Measurements from ENCODE around the gene ATP5F1C. TPM values are rescaled to one million over a fixed set of nuclear protein-coding genes. Genes with fewer than 3 reads are reported as not detected.

Gene ATP5F1C
- polyA plus RNA-seq, 3 donors = 179 to 455 (median 437) TPM

- Histone ChIP-seq H3K27ac (ENCODE audit: low read depth in 1 of 2, low read length in 2 of 2) (no peak overlapping the region), H3K36me3 (replicated peaks in 1 of 2; ENCODE audit: control insufficient read depth in 1 of 2, insufficient read depth in 2 of 2, low read length in 2 of 2) (no peaks in the 10 kb centered on the region), H3K9me3 (replicated peaks in 1 of 2; ENCODE audit: control insufficient read depth in 1 of 2, insufficient read depth in 1 of 2, low read length in 2 of 2) (no peaks in the 10 kb centered on the region), H2AFZ (ENCODE audit: insufficient read depth, low read depth, low read length, poor library complexity, severe bottlenecking) (no peak overlapping the region), H3K4me2 (replicated peaks; ENCODE audit: extremely low read depth, low read length, poor library complexity, severe bottlenecking) (no peak overlapping the region), H4K20me1 (ENCODE audit: insufficient read depth, low read length) (peaks cover under 1% of the 10 kb centered on the region), H3K9ac (ENCODE audit: insufficient read depth, low read length, poor library complexity, severe bottlenecking) (no peak overlapping the region), H3K27me3 (ENCODE audit: control insufficient read depth in 2 of 2, insufficient read depth in 2 of 2, low read length in 2 of 2) (no peaks in the 10 kb centered on the region), H3K79me2 (ENCODE audit: insufficient read depth, low read length) (peaks cover 22% of the 10 kb centered on the region), H3K4me1 (ENCODE audit: control insufficient read depth in 1 of 2, insufficient read depth in 2 of 2, low read length in 2 of 2) (no peaks in the 10 kb centered on the region), H3K4me3 (replicated peaks in 1 of 3; ENCODE audit: low read depth in 2 of 3, low read length in 3 of 3) (no peak overlapping the region)
- intact Hi-C loops (cut with micrococcal nuclease) = no loop called here
- Mint-ChIP-seq H3K9me3 (peaks cover 0 to 6% (median 2%) of the 10 kb centered on the region in 7 donors), H3K4me1 (peaks cover 1% of the 10 kb centered on the region), H3K27ac (no peak overlapping the region), H3K4me3 (no peak overlapping the region), H3K27me3 (ENCODE audit: low read depth in 3 of 3) (peaks cover 0 to 3% (median 0%) of the 10 kb centered on the region in 3 donors), H3K36me3 (peaks cover 14% of the 10 kb centered on the region in 2 donors)
- WGBS (ENCODE audit: insufficient coverage) = no CpG with 5 or more reads among the region's 1 CpG
- no peak for DNase-seq
- TF ChIP-seq, protein P1, sequence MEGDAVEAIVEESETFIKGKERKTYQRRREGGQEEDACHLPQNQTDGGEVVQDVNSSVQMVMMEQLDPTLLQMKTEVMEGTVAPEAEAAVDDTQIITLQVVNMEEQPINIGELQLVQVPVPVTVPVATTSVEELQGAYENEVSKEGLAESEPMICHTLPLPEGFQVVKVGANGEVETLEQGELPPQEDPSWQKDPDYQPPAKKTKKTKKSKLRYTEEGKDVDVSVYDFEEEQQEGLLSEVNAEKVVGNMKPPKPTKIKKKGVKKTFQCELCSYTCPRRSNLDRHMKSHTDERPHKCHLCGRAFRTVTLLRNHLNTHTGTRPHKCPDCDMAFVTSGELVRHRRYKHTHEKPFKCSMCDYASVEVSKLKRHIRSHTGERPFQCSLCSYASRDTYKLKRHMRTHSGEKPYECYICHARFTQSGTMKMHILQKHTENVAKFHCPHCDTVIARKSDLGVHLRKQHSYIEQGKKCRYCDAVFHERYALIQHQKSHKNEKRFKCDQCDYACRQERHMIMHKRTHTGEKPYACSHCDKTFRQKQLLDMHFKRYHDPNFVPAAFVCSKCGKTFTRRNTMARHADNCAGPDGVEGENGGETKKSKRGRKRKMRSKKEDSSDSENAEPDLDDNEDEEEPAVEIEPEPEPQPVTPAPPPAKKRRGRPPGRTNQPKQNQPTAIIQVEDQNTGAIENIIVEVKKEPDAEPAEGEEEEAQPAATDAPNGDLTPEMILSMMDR (IDR thresholded peaks at IDR 0.05) = no peak
Observed at GRCh38 chr10:7846591-7846990, 58.6 kb downstream of the ATP5F1C start.

GRCh38 chr10:7853226-7853842 is 65.4 kb downstream of the ATP5F1C start:
- peaks cover 19% of the 10 kb centered on the region for H3K4me1 Mint-ChIP-seq
- H3K4me2 ChIP-seq (replicated peaks; ENCODE audit: extremely low read depth, low read length, poor library complexity, severe bottlenecking) = no peak overlapping the region
- H3K27ac ChIP-seq (ENCODE audit: low read depth in 1 of 2, low read length in 2 of 2) = no peak overlapping the region
- H3K27me3 ChIP-seq (ENCODE audit: control insufficient read depth in 2 of 2, insufficient read depth in 2 of 2, low read length in 2 of 2) = no peaks in the 10 kb centered on the region
- no peaks in the 10 kb centered on the region for H3K27me3 Mint-ChIP-seq (ENCODE audit: low read depth in 3 of 3)
- H4K20me1 ChIP-seq (ENCODE audit: insufficient read depth, low read length) = peaks cover 24% of the 10 kb centered on the region
- H2AFZ ChIP-seq (ENCODE audit: insufficient read depth, low read depth, low read length, poor library complexity, severe bottlenecking) = no peak overlapping the region
- H3K9ac ChIP-seq (ENCODE audit: insufficient read depth, low read length, poor library complexity, severe bottlenecking) = no peak overlapping the region
- H3K4me3 Mint-ChIP-seq = no peak overlapping the region
- H3K4me1 ChIP-seq (ENCODE audit: control insufficient read depth in 1 of 2, insufficient read depth in 2 of 2, low read length in 2 of 2) = no peaks in the 10 kb centered on the region
- H3K36me3 ChIP-seq (replicated peaks in 1 of 2; ENCODE audit: control insufficient read depth in 1 of 2, insufficient read depth in 2 of 2, low read length in 2 of 2) = no peaks in the 10 kb centered on the region
- H3K9me3 Mint-ChIP-seq = peaks cover 0 to 2% (median 0%) of the 10 kb centered on the region in 7 donors
- intact Hi-C loops (cut with micrococcal nuclease) = no loop called here
- H3K79me2 ChIP-seq (ENCODE audit: insufficient read depth, low read length) = peaks cover 9% of the 10 kb centered on the region
- no peak overlapping the region for H3K27ac Mint-ChIP-seq
- WGBS (ENCODE audit: insufficient coverage) = no CpG with 5 or more reads among the region's 4 CpGs
- no peak for DNase-seq
- H3K4me3 ChIP-seq (replicated peaks in 1 of 3; ENCODE audit: low read depth in 2 of 3, low read length in 3 of 3) = no peak overlapping the region
- peaks cover 14 to 18% of the 10 kb centered on the region in 2 donors for H3K36me3 Mint-ChIP-seq
- H3K9me3 ChIP-seq (replicated peaks in 1 of 2; ENCODE audit: control insufficient read depth in 1 of 2, insufficient read depth in 1 of 2, low read length in 2 of 2) = no peaks in the 10 kb centered on the region
- TF ChIP-seq, protein P1 (IDR thresholded peaks at IDR 0.05) = no peak
